Measurements from ENCODE around the gene DCAF10. TPM values are rescaled to one million over a fixed set of nuclear protein-coding genes. Genes with fewer than 3 reads are reported as not detected.

The DCAF10 gene
- total and polyA plus RNA-seq, 2 experiments from 2014 or later, result 15.8 to 20.9 TPM

- peak within 1 kb of the TSS; percentile 100 for H3K4me2 ChIP-seq (ENCODE audit: unreplicated experiment)
- peaks cover 26% of the 10 kb centered on the region for H3K36me3 ChIP-seq (ENCODE audit: low read depth)
- 1 to 2% methylated on average over 65 to 73 of the region's 73 CpGs for WGBS, 2 experiments (ENCODE audit: low coverage in 1 of 2, low lambda C conversion rate in 2 of 2, missing lambda C conversion rate in 2 of 2)
- H2AFZ ChIP-seq, result peak within 1 kb of the TSS; percentile 99
- H3K9me3 ChIP-seq (ENCODE audit: low read depth), result no peaks in the 10 kb centered on the region
- H3K79me2 ChIP-seq (ENCODE audit: insufficient read depth), result peaks cover 59% of the 10 kb centered on the region
- H3K4me3 ChIP-seq, result peak within 1 kb of the TSS; percentile 99
- peaks cover 11% of the 10 kb centered on the region for H3K4me1 ChIP-seq (ENCODE audit: insufficient read depth)
- H3K9me2 ChIP-seq (ENCODE audit: insufficient read depth), result no peaks in the 10 kb centered on the region
- peak; percentile 99 for DNase-seq
- H3K9ac ChIP-seq, result peak within 1 kb of the TSS; percentile 94
- no peak for TF ChIP-seq EZH2 (IDR thresholded peaks at IDR 0.05; ENCODE audit: insufficient read depth, poor library complexity, severe bottlenecking)
- TF ChIP-seq EZH2phosphoT487 (IDR thresholded peaks at IDR 0.05; ENCODE audit: insufficient read depth, low read depth), result no peak
- H4K20me1 ChIP-seq (ENCODE audit: insufficient read depth), result no peaks in the 10 kb centered on the region
- peak within 1 kb of the TSS; percentile 71 for H3K27ac ChIP-seq
- in situ Hi-C loops (cut with MboI), result no loop called here
- H3K27me3 ChIP-seq (replicated peaks; ENCODE audit: insufficient read depth), result no peaks in the 10 kb centered on the region
- peaks cover 1% of the 10 kb centered on the region; the same call in 1 of the 2 replicates for H3F3A ChIP-seq (ENCODE audit: insufficient read depth)
Observed at GRCh38 chr9:37784616-37785483, 15.7 kb upstream of the DCAF10 start, which contains the start of gene EXOSC3. TSS of gene EXOSC3 (minus strand) at chr9:37785064. CDS start at chr9:37785044, 20 bp downstream.

DNA sequence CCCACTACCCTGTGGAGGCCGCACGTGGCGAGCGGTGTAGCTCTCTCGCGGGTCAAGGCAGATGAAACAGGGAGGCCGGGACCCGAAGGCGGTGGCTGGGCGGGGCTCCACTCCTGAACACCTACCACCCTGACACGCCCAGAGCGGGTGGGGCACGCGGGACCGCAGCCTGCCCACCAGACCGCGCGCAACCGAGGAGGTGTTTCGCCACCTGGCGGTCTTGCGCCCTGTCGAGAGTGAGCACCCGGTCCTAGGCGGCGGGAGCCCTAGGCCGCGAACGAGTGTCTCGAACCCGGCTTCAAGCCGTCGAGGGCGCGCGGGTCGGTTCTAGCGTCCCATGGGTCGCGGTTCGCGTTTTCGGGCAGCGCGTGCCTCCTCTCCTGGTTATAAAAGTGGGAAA lies 13.5 kb upstream of the DCAF10 start:
- H3K36me3 ChIP-seq (ENCODE audit: low read depth), result peaks cover 11% of the 10 kb centered on the region
- no peak for TF ChIP-seq EZH2phosphoT487 (IDR thresholded peaks at IDR 0.05; ENCODE audit: insufficient read depth, low read depth)
- TF ChIP-seq EZH2 (IDR thresholded peaks at IDR 0.05; ENCODE audit: insufficient read depth, poor library complexity, severe bottlenecking), result no peak
- in situ Hi-C loops (cut with MboI), result no loop called here
- H3K79me2 ChIP-seq (ENCODE audit: insufficient read depth), result peaks cover 39% of the 10 kb centered on the region
- no peak overlapping the region for H3K4me2 ChIP-seq (ENCODE audit: unreplicated experiment)
- no peak overlapping the region for H2AFZ ChIP-seq
- no peak overlapping the region for H3K9ac ChIP-seq
- no peaks in the 10 kb centered on the region for H3K9me2 ChIP-seq (ENCODE audit: insufficient read depth)
- H3K27ac ChIP-seq, result no peak overlapping the region
- no peak overlapping the region for H3K4me3 ChIP-seq
- no peak for DNase-seq
- H3K27me3 ChIP-seq (replicated peaks; ENCODE audit: insufficient read depth), result no peaks in the 10 kb centered on the region
- no peaks in the 10 kb centered on the region for H3F3A ChIP-seq (ENCODE audit: insufficient read depth)
- peaks cover 11% of the 10 kb centered on the region for H3K4me1 ChIP-seq (ENCODE audit: insufficient read depth)
- H4K20me1 ChIP-seq (ENCODE audit: insufficient read depth), result no peaks in the 10 kb centered on the region
- H3K9me3 ChIP-seq (ENCODE audit: low read depth), result no peaks in the 10 kb centered on the region
- 70 to 73% methylated on average over 43 to 45 of the region's 45 CpGs for WGBS, 2 experiments (ENCODE audit: low coverage in 1 of 2, low lambda C conversion rate in 2 of 2, missing lambda C conversion rate in 2 of 2)

DNA sequence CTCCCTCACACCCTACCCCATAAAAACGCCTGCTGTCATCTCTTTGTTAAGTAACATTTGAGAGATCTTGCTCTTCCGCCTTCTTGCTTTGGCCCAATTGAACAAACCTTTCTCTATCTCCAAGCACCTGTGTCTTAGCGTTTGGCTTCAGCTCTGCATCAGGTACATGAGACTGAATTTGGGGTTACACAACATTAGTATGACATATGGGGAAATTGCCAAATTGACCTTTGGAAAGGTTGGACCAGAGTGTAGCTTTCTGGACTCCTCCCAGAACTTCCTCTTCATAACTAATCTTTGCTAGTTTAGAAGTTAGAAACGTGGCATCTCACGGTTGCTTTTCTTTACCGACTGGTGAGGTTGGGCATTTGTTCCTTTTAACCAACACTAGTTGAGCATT lies 12.3 kb upstream of the DCAF10 start:
- H3K27me3 ChIP-seq (replicated peaks; ENCODE audit: insufficient read depth), result no peaks in the 10 kb centered on the region
- in situ Hi-C loops (cut with MboI), result no loop called here
- H2AFZ ChIP-seq, result no peak overlapping the region
- H3K9me2 ChIP-seq (ENCODE audit: insufficient read depth), result no peaks in the 10 kb centered on the region
- H3K4me1 ChIP-seq (ENCODE audit: insufficient read depth), result peaks cover 9% of the 10 kb centered on the region
- 55 to 61% methylated on average over 6 of the region's 6 CpGs for WGBS, 2 experiments (ENCODE audit: low coverage in 1 of 2, low lambda C conversion rate in 2 of 2, missing lambda C conversion rate in 2 of 2)
- DNase-seq, result no peak
- no peak overlapping the region for H3K9ac ChIP-seq
- H3K4me2 ChIP-seq (ENCODE audit: unreplicated experiment), result no peak overlapping the region
- no peaks in the 10 kb centered on the region for H3F3A ChIP-seq (ENCODE audit: insufficient read depth)
- peaks cover 26% of the 10 kb centered on the region for H3K79me2 ChIP-seq (ENCODE audit: insufficient read depth)
- TF ChIP-seq EZH2phosphoT487 (IDR thresholded peaks at IDR 0.05; ENCODE audit: insufficient read depth, low read depth), result no peak
- TF ChIP-seq EZH2 (IDR thresholded peaks at IDR 0.05; ENCODE audit: insufficient read depth, poor library complexity, severe bottlenecking), result no peak
- no peak overlapping the region for H3K27ac ChIP-seq
- no peaks in the 10 kb centered on the region for H4K20me1 ChIP-seq (ENCODE audit: insufficient read depth)
- H3K9me3 ChIP-seq (ENCODE audit: low read depth), result no peaks in the 10 kb centered on the region
- H3K36me3 ChIP-seq (ENCODE audit: low read depth), result no peaks in the 10 kb centered on the region
- H3K4me3 ChIP-seq, result no peak overlapping the region

DNA sequence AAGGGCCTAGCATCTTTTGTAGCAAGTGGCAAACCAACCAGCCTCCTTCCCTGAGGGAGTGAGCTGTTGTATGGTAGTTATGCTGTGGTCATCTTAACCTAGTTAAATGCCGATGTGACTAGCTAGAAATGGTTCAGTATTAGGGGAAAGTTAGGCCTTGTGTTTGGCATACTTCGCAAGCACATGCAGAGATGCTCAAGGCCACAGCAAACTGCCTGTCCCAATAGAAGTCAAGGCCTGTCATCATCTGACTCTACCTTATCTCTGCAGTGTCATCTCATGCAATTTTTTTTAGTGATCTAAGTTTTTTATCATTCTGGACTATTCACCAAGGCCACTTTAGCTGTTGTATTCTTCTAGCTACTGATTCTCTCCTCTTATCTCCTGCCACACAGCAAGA lies 10.5 kb upstream of the DCAF10 start:
- 87 to 88% methylated on average over 2 of the region's 2 CpGs for WGBS, 2 experiments (ENCODE audit: low coverage in 1 of 2, low lambda C conversion rate in 2 of 2, missing lambda C conversion rate in 2 of 2)
- Histone ChIP-seq H2AFZ (no peak overlapping the region), H3F3A (ENCODE audit: insufficient read depth) (no peaks in the 10 kb centered on the region), H3K36me3 (ENCODE audit: low read depth) (no peaks in the 10 kb centered on the region), H3K4me2 (ENCODE audit: unreplicated experiment) (no peak overlapping the region), H3K9me2 (ENCODE audit: insufficient read depth) (no peaks in the 10 kb centered on the region), H3K9ac (no peak overlapping the region), H3K4me1 (ENCODE audit: insufficient read depth) (no peaks in the 10 kb centered on the region), H3K4me3 (no peak overlapping the region), H3K27me3 (replicated peaks; ENCODE audit: insufficient read depth) (no peaks in the 10 kb centered on the region), H3K79me2 (ENCODE audit: insufficient read depth) (peaks cover 8% of the 10 kb centered on the region; the same call in 1 of the 2 replicates), H4K20me1 (ENCODE audit: insufficient read depth) (no peaks in the 10 kb centered on the region), H3K9me3 (ENCODE audit: low read depth) (no peaks in the 10 kb centered on the region), H3K27ac (no peak overlapping the region)
- no peak for DNase-seq
- in situ Hi-C loops (cut with MboI), result no loop called here
- TF ChIP-seq EZH2 (IDR thresholded peaks at IDR 0.05; ENCODE audit: insufficient read depth, poor library complexity, severe bottlenecking), result no peak
- TF ChIP-seq EZH2phosphoT487 (IDR thresholded peaks at IDR 0.05; ENCODE audit: insufficient read depth, low read depth), result no peak
